Measurements from ENCODE around the gene RHBDD2. TPM values are rescaled to one million over a fixed set of nuclear protein-coding genes. Genes with fewer than 3 reads are reported as not detected.
"Not testable (repeated sequence)": the region's sequence is repeated elsewhere in the genome, so short reads cannot be mapped to it uniquely, and the experiment has no call there.

RHBDD2 gene
- total RNA-seq, 1 donor: 27.5 TPM

DNA sequence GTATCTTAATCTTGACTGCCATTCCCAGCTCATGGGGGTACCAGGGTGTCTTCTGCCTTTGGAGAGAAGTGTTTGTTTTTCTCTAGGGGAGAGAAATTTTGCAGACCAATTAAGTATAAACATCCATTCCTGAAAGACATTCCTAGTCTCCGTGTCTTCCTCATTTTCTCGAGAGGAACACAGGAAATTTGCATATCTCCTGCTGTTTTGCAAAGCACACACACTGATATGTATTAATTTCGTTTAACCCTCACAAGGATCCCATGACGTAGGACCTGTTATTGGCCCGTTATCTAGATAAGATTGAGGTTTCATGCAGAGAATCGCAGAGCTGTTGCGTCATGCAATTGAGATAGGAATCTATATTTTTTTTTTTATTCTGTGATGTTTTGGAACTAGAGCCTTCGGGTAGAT, 944 bp downstream of the RHBDD2 start:
- H3K4me2 ChIP-seq (ENCODE audit: insufficient read depth, low read length): peak overlapping the region; percentile 98

DNA sequence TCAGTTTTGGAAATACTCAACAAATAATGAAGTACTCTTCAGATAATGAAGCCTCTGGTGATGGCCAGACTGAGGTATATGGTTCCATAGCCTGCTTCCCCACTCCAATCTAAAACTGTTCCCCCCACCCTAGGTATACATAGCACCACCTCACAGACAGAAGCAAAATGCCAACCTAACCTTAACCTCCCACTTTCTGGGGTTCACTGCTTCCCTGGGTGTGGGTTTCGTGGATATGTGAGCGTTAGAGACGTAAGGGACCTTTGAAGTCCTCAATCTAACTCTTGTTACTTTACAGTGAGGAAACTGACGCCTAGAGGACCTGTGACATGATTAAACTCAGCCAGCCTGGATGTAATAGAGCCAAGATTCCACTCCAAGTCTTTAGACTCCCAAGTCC, 1.4 kb downstream of the RHBDD2 start:
- Histone ChIP-seq H3K4me2 (ENCODE audit: insufficient read depth, low read length) (peak overlapping the region; percentile 98), H2AFZ (ENCODE audit: low read length) (no peak overlapping the region), H3K4me3 (ENCODE audit: insufficient read depth, low read length) (no peak overlapping the region), H4K20me1 (ENCODE audit: insufficient read depth, low read length) (peaks cover 12% of the 10 kb centered on the region), H3K9me3 (ENCODE audit: low read depth, low read length) (no peaks in the 10 kb centered on the region), H3K27ac (ENCODE audit: low read depth, low read length) (peak overlapping the region; percentile 2), H3K27me3 (ENCODE audit: insufficient read depth, low read length) (no peaks in the 10 kb centered on the region), H3K36me3 (ENCODE audit: insufficient read depth, low read length) (peaks cover 37% of the 10 kb centered on the region), H3K79me2 (ENCODE audit: insufficient read depth, low read length) (peaks cover 34% of the 10 kb centered on the region), H3K4me1 (ENCODE audit: insufficient read depth, low read length) (peaks cover 18% of the 10 kb centered on the region)
- no peak for DNase-seq (ENCODE audit: insufficient read length, low spot score, missing footprints)
- TF ChIP-seq, protein P1, sequence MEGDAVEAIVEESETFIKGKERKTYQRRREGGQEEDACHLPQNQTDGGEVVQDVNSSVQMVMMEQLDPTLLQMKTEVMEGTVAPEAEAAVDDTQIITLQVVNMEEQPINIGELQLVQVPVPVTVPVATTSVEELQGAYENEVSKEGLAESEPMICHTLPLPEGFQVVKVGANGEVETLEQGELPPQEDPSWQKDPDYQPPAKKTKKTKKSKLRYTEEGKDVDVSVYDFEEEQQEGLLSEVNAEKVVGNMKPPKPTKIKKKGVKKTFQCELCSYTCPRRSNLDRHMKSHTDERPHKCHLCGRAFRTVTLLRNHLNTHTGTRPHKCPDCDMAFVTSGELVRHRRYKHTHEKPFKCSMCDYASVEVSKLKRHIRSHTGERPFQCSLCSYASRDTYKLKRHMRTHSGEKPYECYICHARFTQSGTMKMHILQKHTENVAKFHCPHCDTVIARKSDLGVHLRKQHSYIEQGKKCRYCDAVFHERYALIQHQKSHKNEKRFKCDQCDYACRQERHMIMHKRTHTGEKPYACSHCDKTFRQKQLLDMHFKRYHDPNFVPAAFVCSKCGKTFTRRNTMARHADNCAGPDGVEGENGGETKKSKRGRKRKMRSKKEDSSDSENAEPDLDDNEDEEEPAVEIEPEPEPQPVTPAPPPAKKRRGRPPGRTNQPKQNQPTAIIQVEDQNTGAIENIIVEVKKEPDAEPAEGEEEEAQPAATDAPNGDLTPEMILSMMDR (IDR thresholded peaks at IDR 0.05; ENCODE audit: extremely low read depth, low read depth, low read length): no peak

More for the DNA sequence above, 944 bp downstream of the RHBDD2 start:
- H3K4me1 ChIP-seq (ENCODE audit: insufficient read depth, low read length): peaks cover 18% of the 10 kb centered on the region
- peak overlapping the region; percentile 97 for H3K4me3 ChIP-seq (ENCODE audit: insufficient read depth, low read length)
- TF ChIP-seq, protein P1 (IDR thresholded peaks at IDR 0.05; ENCODE audit: extremely low read depth, low read depth, low read length): no peak
- no peaks in the 10 kb centered on the region for H3K9me3 ChIP-seq (ENCODE audit: low read depth, low read length)
- H3K27ac ChIP-seq (ENCODE audit: low read depth, low read length): peak overlapping the region; percentile 83
- H3K36me3 ChIP-seq (ENCODE audit: insufficient read depth, low read length): peaks cover 37% of the 10 kb centered on the region
- H4K20me1 ChIP-seq (ENCODE audit: insufficient read depth, low read length): peaks cover 12% of the 10 kb centered on the region
- H3K27me3 ChIP-seq (ENCODE audit: insufficient read depth, low read length): no peaks in the 10 kb centered on the region
- H3K79me2 ChIP-seq (ENCODE audit: insufficient read depth, low read length): peaks cover 34% of the 10 kb centered on the region
- DNase-seq (ENCODE audit: insufficient read length, low spot score, missing footprints): peak; percentile 85
- H2AFZ ChIP-seq (ENCODE audit: low read length): peak overlapping the region; percentile 91

DNA sequence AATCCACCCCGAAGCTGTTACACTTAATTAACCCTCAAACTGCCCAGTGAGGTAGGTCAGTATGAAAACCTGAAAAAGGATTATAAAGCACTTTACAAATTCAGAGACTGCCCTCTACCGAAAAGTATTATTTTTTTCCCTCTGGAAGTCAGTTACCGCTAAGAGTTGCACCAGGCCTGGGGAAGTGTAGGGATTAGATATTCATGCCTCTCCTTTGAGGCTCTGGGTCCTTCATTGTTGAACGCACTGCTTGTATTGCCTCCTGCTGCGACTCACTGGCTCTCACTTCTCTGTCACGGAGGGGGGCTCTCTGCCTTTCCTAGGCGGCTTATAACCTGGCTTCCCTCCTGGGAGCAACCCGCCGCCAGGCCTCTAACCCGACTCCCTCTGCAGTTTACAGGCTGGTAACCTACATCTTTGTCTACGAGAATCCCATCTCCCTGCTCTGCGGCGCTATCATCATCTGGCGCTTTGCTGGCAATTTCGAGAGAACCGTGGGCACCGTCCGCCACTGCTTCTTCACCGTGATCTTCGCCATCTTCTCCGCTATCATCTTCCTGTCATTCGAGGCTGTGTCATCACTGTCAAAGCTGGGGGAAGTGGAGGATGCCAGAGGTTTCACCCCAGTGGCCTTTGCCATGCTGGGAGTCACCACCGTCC, 2.7 kb downstream of the RHBDD2 start:
- no peak overlapping the region for H3K27ac ChIP-seq (ENCODE audit: low read depth, low read length)
- H3K36me3 ChIP-seq (ENCODE audit: insufficient read depth, low read length): peaks cover 48% of the 10 kb centered on the region
- TF ChIP-seq, protein P1 (IDR thresholded peaks at IDR 0.05; ENCODE audit: extremely low read depth, low read depth, low read length): no peak

DNA sequence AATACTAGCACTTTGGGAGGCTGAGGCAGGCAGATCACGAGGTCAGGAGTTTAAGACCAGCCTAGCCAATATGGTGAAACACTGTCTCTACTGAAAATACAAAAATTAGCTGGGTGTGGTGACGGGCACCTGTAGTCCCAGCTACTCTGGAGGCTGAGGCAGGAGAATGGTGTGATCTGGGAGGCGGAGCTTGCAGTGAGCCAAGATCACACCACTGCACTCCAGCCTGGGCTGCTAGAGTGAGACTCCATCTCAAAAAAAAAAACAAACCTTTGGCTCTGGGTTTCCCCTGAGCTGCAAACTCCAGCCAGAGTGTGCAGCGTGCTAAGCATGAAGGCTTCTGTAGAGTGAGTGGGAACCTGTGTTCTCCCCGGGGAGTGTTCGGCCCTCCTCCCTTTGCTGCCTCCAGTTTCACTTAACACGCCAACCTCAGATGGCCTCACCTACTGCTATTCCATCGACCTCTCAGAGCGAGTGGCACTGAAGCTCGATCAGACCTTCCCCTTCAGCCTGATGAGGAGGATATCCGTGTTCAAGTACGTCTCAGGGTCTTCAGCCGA, 4.5 kb downstream of the RHBDD2 start:
- not testable (repeated sequence) for H3K27me3 ChIP-seq (ENCODE audit: insufficient read depth, low read length); H3K9me3 ChIP-seq (ENCODE audit: low read depth, low read length); H3K4me2 ChIP-seq (ENCODE audit: insufficient read depth, low read length); H3K4me3 ChIP-seq (ENCODE audit: insufficient read depth, low read length); H3K27ac ChIP-seq (ENCODE audit: low read depth, low read length); H2AFZ ChIP-seq (ENCODE audit: low read length)
- DNase-seq (ENCODE audit: insufficient read length, low spot score, missing footprints): peak; percentile 27
- Histone ChIP-seq H3K36me3 (ENCODE audit: insufficient read depth, low read length) (peaks cover 52% of the 10 kb centered on the region), H4K20me1 (ENCODE audit: insufficient read depth, low read length) (peaks cover 19% of the 10 kb centered on the region), H3K79me2 (ENCODE audit: insufficient read depth, low read length) (peaks cover 34% of the 10 kb centered on the region), H3K4me1 (ENCODE audit: insufficient read depth, low read length) (peaks cover 15% of the 10 kb centered on the region)

More for the DNA sequence above, 2.7 kb downstream of the RHBDD2 start:
- Histone ChIP-seq H3K9me3 (ENCODE audit: low read depth, low read length) (no peaks in the 10 kb centered on the region), H3K4me2 (ENCODE audit: insufficient read depth, low read length) (no peak overlapping the region), H4K20me1 (ENCODE audit: insufficient read depth, low read length) (peaks cover 12% of the 10 kb centered on the region), H3K27me3 (ENCODE audit: insufficient read depth, low read length) (no peaks in the 10 kb centered on the region), H3K4me1 (ENCODE audit: insufficient read depth, low read length) (peaks cover 18% of the 10 kb centered on the region), H2AFZ (ENCODE audit: low read length) (no peak overlapping the region), H3K4me3 (ENCODE audit: insufficient read depth, low read length) (no peak overlapping the region), H3K79me2 (ENCODE audit: insufficient read depth, low read length) (peaks cover 34% of the 10 kb centered on the region)
- DNase-seq (ENCODE audit: insufficient read length, low spot score, missing footprints): peak; percentile 32
